ENCODE data around the gene ARNT2. TPM values are rescaled to one million over a fixed set of nuclear protein-coding genes. Genes with fewer than 3 reads are reported as not detected.

ARNT2 gene
- total and polyA plus RNA-seq, 10 of the 15 experiments (the other 5 are each of a cell fraction or from before 2014, with no cell fraction given) = 0.07 to 0.49 (median 0.09) TPM; not detected in 6

GRCh38 chr15:80375968-80376891 is 28.0 kb upstream of the ARNT2 start:
- ChIA-PET POLR2A (no interaction called here), RAD21 (ENCODE audit: unreplicated experiment) (no interaction called here), CTCF (no interaction called here), SMC1A (ENCODE audit: uncharacterized antibody, unreplicated experiment) (no interaction called here)
- Histone ChIP-seq H3K27ac (ENCODE audit: control insufficient read depth, insufficient read depth) (no peak overlapping the region), H3K4me1 (ENCODE audit: control insufficient read depth, insufficient read depth, low read length) (no peaks in the 10 kb centered on the region), H4K20me1 (ENCODE audit: control insufficient read depth, insufficient read depth) (no peaks in the 10 kb centered on the region), H3K36me3 (ENCODE audit: control insufficient read depth in 2 of 2, insufficient read depth in 2 of 2, low read length in 1 of 2) (no peaks in the 10 kb centered on the region), H3K9me3 (replicated peaks; ENCODE audit: control insufficient read depth, insufficient read depth, low read length) (no peaks in the 10 kb centered on the region), H3K4me3 (no peak overlapping the region), H3K79me2 (ENCODE audit: control insufficient read depth, insufficient read depth, low read length) (no peaks in the 10 kb centered on the region), H3K4me2 (ENCODE audit: control insufficient read depth, insufficient read depth) (no peak overlapping the region), H2AFZ (ENCODE audit: control insufficient read depth, low read depth, low read length) (no peak overlapping the region), H3K27me3 (replicated peaks in 1 of 2; ENCODE audit: control insufficient read depth in 2 of 2, insufficient read depth in 2 of 2, low read length in 1 of 2) (no peaks in the 10 kb centered on the region; a peak in 1 of 4 replicates), H3K9ac (ENCODE audit: control insufficient read depth, insufficient read depth, low read length) (no peak overlapping the region)
- DNase-seq (ENCODE audit: low read depth, low spot score) (no peak), FAIRE-seq (no peak), ATAC-seq (no peak)
- no TSS peak for BruUV-seq (replicated peaks)
- intact Hi-C loops (cut with micrococcal nuclease; ENCODE audit: unreplicated experiment) (no loop called here), in situ Hi-C loops (cut with MboI) (no loop called here)
- WGBS (ENCODE audit: insufficient coverage, insufficient replicate concordance, low lambda C conversion rate, missing lambda C conversion rate) = 33% methylated on average over 4 of the region's 4 CpGs
- TF ChIP-seq PAX5 (IDR thresholded peaks at IDR 0.05; ENCODE audit: borderline replicate concordance, low read depth, low read length) = no peak
- no peak for TF ChIP-seq ZBTB11 (CRISPR knock-in tag; IDR thresholded peaks at IDR 0.05)
- TF ChIP-seq CEBPB (IDR thresholded peaks at IDR 0.05; ENCODE audit: borderline replicate concordance in 1 of 2, low read depth in 2 of 2, low read length in 2 of 2) = no peak
- no peak for TF ChIP-seq SMAD1 (IDR thresholded peaks at IDR 0.05; ENCODE audit: low read depth, partially characterized antibody)
- TF ChIP-seq ATF3 (IDR thresholded peaks at IDR 0.05; ENCODE audit: borderline replicate concordance, extremely low read depth, low read depth, low read length) = no peak
- no peak for TF ChIP-seq DPF2 (IDR thresholded peaks at IDR 0.05)
- no peak for TF ChIP-seq HDAC2 (IDR thresholded peaks at IDR 0.05)
- TF ChIP-seq FOS (IDR thresholded peaks at IDR 0.05; ENCODE audit: borderline replicate concordance, extremely low read depth, insufficient read length) = no peak
- no peak for TF ChIP-seq EP300 (IDR thresholded peaks at IDR 0.05; ENCODE audit: borderline replicate concordance in 1 of 2, control insufficient read depth in 1 of 2, low read depth in 2 of 2, low read length in 2 of 2)
- no peak for TF ChIP-seq SUPT20H (IDR thresholded peaks at IDR 0.05; ENCODE audit: borderline replicate concordance, control insufficient read depth, low read depth, low read length)
- TF ChIP-seq CREB1 (IDR thresholded peaks at IDR 0.05; ENCODE audit: low read depth) = no peak
- no peak for TF ChIP-seq GATAD2B (conservative IDR thresholded peaks at IDR 0.05; ENCODE audit: low read depth)
- TF ChIP-seq MYC (IDR thresholded peaks at IDR 0.05; ENCODE audit: insufficient read depth, insufficient read length, insufficient replicate concordance, low read length, severe bottlenecking) = no peak
- TF ChIP-seq IKZF1 (conservative IDR thresholded peaks at IDR 0.05) = no peak
- TF ChIP-seq USF2 (IDR thresholded peaks at IDR 0.05; ENCODE audit: borderline replicate concordance, low read depth, low read length) = no peak
- TF ChIP-seq SIN3A (IDR thresholded peaks at IDR 0.05; ENCODE audit: low read depth, low read length) = no peak

All from GM12878 (cell line).